B cell (primary cell): ENCODE results near the gene KIF13A. TPM values are rescaled to one million over a fixed set of nuclear protein-coding genes. Genes with fewer than 3 reads are reported as not detected.

Source experiments
- ATAC-seq: fragments of 200-7000 bp; cut with Tn5 transposase; one replicate; pipeline ENCODE4 v1.10.0; 2021; ENCODE audit warnings: low read depth, mild to moderate bottlenecking, moderate number of reproducible peaks, moderate library complexity
- CTCF ChIA-PET: fragments of 350-600 bp; sonication (Branson Sonifier 250); formaldehyde crosslinking; loops from one replicate; lab custom pipeline; 2021; ENCODE audit warnings: antibody characterized with exemption, inconsistent platforms; lab: Charles Lee
- POLR2A ChIA-PET: fragments of 350-600 bp; sonication (Branson Sonifier 250); formaldehyde crosslinking; loops from one replicate; lab custom pipeline; 2021; ENCODE audit warnings: antibody characterized with exemption; lab: Charles Lee
- DNase-seq: peaks from one replicate; pipeline ENCODE4 v3.0.0; 2013
- H2AFZ ChIP-seq: 2 replicates; pipeline ENCODE4 v1.6.1; 2012; ENCODE audit warnings: mild to moderate bottlenecking, low read depth, low read length; ENCODE audit not compliant: insufficient read depth, poor library complexity, severe bottlenecking
- H3K27ac ChIP-seq, 2 donors: 1 replicate in 1 of 2; 2 replicates in 1 of 2; pipeline ENCODE4 v1.5.1; 2012 to 2013; ENCODE audit warnings: low read length in 2 of 2, mild to moderate bottlenecking in 2 of 2, moderate library complexity in 1 of 2
- H3K27me3 ChIP-seq, 4 experiments: fragments of 200-600 bp in 1 of 4; sonication (generic) in 1 of 4; replicated peaks in 1 of 4; 1 replicate in 2 of 4; 2 replicates in 2 of 4; pipeline versions ENCODE4 v1.6.1 to v1.7.0; 2013 to 2016; ENCODE audit warnings: low read length in 3 of 4, mild to moderate bottlenecking in 2 of 4, mixed read lengths in 1 of 4, moderate library complexity in 1 of 4; ENCODE audit not compliant: insufficient read depth in 4 of 4, control insufficient read depth in 3 of 4; ENCODE audit errors: control extremely low read depth in 1 of 4
- H3K36me3 ChIP-seq, 2 experiments: replicated peaks in 1 of 2; 1 replicate in 1 of 2; 2 replicates in 1 of 2; pipeline versions ENCODE4 v1.6.1 to v1.7.1; 2013; ENCODE audit warnings: low read length in 1 of 2; ENCODE audit not compliant: insufficient read depth in 2 of 2, control insufficient read depth in 1 of 2; ENCODE audit errors: control extremely low read depth in 1 of 2, extremely low read depth in 1 of 2
- H3K4me1 ChIP-seq, 2 donors: fragments of 200-600 bp in 1 of 2; sonication (generic) in 1 of 2; 1 replicate in 1 of 2; 2 replicates in 1 of 2; pipeline versions ENCODE4 v1.5.1 to v1.6.1; 2013 to 2017; ENCODE audit warnings: low read length in 2 of 2; ENCODE audit not compliant: control insufficient read depth in 2 of 2, insufficient read depth in 2 of 2
- H3K4me2 ChIP-seq: replicated peaks from 2 replicates; pipeline ENCODE3; 2012; ENCODE audit warnings: mild to moderate bottlenecking, low read depth, low read length; ENCODE audit not compliant: poor library complexity, severe bottlenecking
- H3K4me3 ChIP-seq, 5 experiments: fragments of 200-600 bp in 1 of 5; sonication (generic) in 1 of 5; 1 replicate in 3 of 5; 2 replicates in 2 of 5; pipeline versions ENCODE4 v1.5.1 to v1.7.0; 2011 to 2016; ENCODE audit warnings: low read length in 4 of 5, mild to moderate bottlenecking in 4 of 5, low read depth in 2 of 5, control low read depth in 1 of 5, moderate library complexity in 1 of 5; ENCODE audit not compliant: insufficient read depth in 1 of 5; ENCODE audit errors: control extremely low read depth in 1 of 5, extremely low read depth in 1 of 5
- H3K79me2 ChIP-seq: fragments of 200-600 bp; sonication (generic); one replicate; pipeline ENCODE4 v1.6.0; 2016; ENCODE audit warnings: low read length; ENCODE audit not compliant: control insufficient read depth, insufficient read depth
- H3K9ac ChIP-seq: fragments of 200-600 bp; sonication (generic); 2 replicates; pipeline ENCODE4 v1.6.1; 2017; ENCODE audit warnings: mild to moderate bottlenecking, low read length, moderate library complexity
- H3K9me3 ChIP-seq, 3 donors: one replicate each; pipeline versions ENCODE4 v1.6.1 to v1.7.1; 2013; ENCODE audit warnings: low read length in 2 of 3; ENCODE audit not compliant: control insufficient read depth in 2 of 3, insufficient read depth in 1 of 3; ENCODE audit errors: control extremely low read depth in 1 of 3
- H4K20me1 ChIP-seq: 2 replicates; pipeline ENCODE4 v1.6.0; 2012; ENCODE audit warnings: mild to moderate bottlenecking, low read length; ENCODE audit not compliant: insufficient read depth, control insufficient read depth, poor library complexity, severe bottlenecking
- H3K27ac Mint-ChIP-seq: one replicate; pipeline ENCODE4 v1.8.0; 2021; ENCODE audit warnings: mixed read lengths
- H3K27me3 Mint-ChIP-seq: one replicate; pipeline ENCODE4 v1.8.0; 2021; ENCODE audit warnings: mixed read lengths
- H3K4me1 Mint-ChIP-seq: one replicate; pipeline ENCODE4 v1.8.0; 2021; ENCODE audit warnings: mixed read lengths
- H3K4me3 Mint-ChIP-seq: one replicate; pipeline ENCODE4 v1.8.0; 2021; ENCODE audit warnings: mixed read lengths
- H3K9me3 Mint-ChIP-seq: one replicate; pipeline ENCODE4 v1.8.0; 2022; ENCODE audit warnings: mixed read lengths; ENCODE audit not compliant: insufficient read depth
- EZH2 ChIP-seq: IDR thresholded peaks from 2 replicates; pipeline ENCODE4 v1.6.1; 2012; ENCODE audit warnings: borderline replicate concordance, low read depth, mild to moderate bottlenecking, moderate library complexity, low read length; ENCODE audit not compliant: insufficient read depth, poor library complexity, severe bottlenecking
- WGBS: methylation state at CpG from one replicate; pipeline ENCODE4 v1.1.5; 2013; ENCODE audit warnings: missing lambda C conversion rate; ENCODE audit not compliant: insufficient coverage; 5-methylcytosine and 5-hydroxymethylcytosine counted together
- intact Hi-C: fragments of 100-400 bp; cut with micrococcal nuclease; formaldehyde crosslinking; loops from one replicate; pipeline ENCODE4 v1.10.0; 2022
- polyA plus RNA-seq: library from polyadenylated mRNA; depleted of rRNA; stranded (reverse); fragments of >200 nt; gene quantifications from 2 replicates; pipeline ENCODE4 v1.2.3, GENCODE V29; 2012
- total RNA-seq, 2 donors: library from RNA; stranded (reverse); fragments of 120-200 nt in 1 of 2; gene quantifications; 1 replicate in 1 of 2; 2 replicates in 1 of 2; pipeline versions ENCODE4 v1.2.3 to v1.2.4, GENCODE V29; 2013 to 2022
- TF ChIP-seq, protein P1 (sequence below): fragments of 200-600 bp; IDR thresholded peaks from one replicate; pipeline ENCODE4 v1.8.0; 2022; ENCODE audit warnings: antibody characterized with exemption, mild to moderate bottlenecking

Gene KIF13A
- total and polyA plus RNA-seq, 2 donors (not counting 1 experiment from before 2014, with no cell fraction given): 2.1 to 23.4 TPM

DNA sequence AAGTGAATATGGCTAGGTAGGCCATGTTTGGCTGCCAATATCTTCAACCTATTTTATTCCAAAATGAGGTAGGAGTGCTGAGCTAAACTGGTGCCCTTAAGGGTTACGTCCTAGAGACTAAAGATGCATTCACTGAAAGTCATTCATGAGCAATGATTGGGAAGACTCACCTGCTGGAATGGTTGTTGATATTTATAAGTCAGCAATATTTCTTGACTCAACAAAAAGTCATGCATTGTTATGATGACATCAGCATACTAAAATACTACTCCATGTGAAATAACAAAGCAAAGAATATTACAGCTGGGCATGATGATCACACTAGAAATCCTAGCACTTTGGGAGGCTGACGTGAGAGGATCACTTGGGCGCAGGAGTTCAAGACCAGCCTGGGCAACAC lies 263.1 kb downstream of the KIF13A start:
- ATAC-seq (no peak), DNase-seq (no peak)
- Histone ChIP-seq H3K9me3 (peaks cover 0 to 3% (median 0%) of the 10 kb centered on the region in 3 donors), H3K27me3 (no peaks in the 10 kb centered on the region), H3K4me1 (no peaks in the 10 kb centered on the region), H3K79me2 (no peaks in the 10 kb centered on the region), H3K9ac (no peak overlapping the region), H3K4me2 (no peak overlapping the region), H3K27ac (no peak overlapping the region), H4K20me1 (no peaks in the 10 kb centered on the region), H2AFZ (no peak overlapping the region), H3K4me3 (no peak overlapping the region), H3K36me3 (no peaks in the 10 kb centered on the region)
- peaks cover 2% of the 10 kb centered on the region for H3K9me3 Mint-ChIP-seq
- peaks cover 14% of the 10 kb centered on the region for H3K27me3 Mint-ChIP-seq
- H3K27ac Mint-ChIP-seq: no peak overlapping the region
- POLR2A ChIA-PET: no interaction called here
- no peak overlapping the region for H3K4me3 Mint-ChIP-seq
- WGBS: no CpG with 5 or more reads among the region's 3 CpGs
- CTCF ChIA-PET: no interaction called here
- TF ChIP-seq EZH2: no peak
- TF ChIP-seq, protein P1, sequence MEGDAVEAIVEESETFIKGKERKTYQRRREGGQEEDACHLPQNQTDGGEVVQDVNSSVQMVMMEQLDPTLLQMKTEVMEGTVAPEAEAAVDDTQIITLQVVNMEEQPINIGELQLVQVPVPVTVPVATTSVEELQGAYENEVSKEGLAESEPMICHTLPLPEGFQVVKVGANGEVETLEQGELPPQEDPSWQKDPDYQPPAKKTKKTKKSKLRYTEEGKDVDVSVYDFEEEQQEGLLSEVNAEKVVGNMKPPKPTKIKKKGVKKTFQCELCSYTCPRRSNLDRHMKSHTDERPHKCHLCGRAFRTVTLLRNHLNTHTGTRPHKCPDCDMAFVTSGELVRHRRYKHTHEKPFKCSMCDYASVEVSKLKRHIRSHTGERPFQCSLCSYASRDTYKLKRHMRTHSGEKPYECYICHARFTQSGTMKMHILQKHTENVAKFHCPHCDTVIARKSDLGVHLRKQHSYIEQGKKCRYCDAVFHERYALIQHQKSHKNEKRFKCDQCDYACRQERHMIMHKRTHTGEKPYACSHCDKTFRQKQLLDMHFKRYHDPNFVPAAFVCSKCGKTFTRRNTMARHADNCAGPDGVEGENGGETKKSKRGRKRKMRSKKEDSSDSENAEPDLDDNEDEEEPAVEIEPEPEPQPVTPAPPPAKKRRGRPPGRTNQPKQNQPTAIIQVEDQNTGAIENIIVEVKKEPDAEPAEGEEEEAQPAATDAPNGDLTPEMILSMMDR: no peak
- intact Hi-C loops: no loop called here
- H3K4me1 Mint-ChIP-seq: no peaks in the 10 kb centered on the region

DNA sequence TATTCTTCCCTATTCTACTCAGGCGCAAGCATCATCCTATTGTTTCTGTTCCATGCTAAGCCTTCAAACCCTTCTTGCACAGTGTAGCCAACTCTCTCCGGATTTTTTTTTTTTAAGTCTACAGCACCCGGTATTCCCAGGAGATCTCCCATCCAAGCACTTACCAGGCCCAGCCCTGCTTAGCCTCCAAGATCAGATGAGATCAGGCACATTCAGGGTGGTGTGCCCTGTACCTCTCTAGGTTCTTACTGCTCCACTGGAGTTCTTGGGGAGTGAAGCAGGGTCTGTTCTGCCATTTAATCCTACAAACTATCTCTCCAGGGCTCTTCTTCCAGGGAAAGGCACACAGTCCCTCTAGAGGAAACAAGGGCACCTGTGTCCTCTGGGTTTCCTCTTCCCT lies 265.8 kb downstream of the KIF13A start:
- H3K27ac Mint-ChIP-seq: no peak overlapping the region
- H3K27me3 Mint-ChIP-seq: peaks cover 14% of the 10 kb centered on the region
- no peak overlapping the region for H2AFZ ChIP-seq
- no peak overlapping the region for H3K27ac ChIP-seq
- no peaks in the 10 kb centered on the region for H3K9me3 ChIP-seq
- POLR2A ChIA-PET: no interaction called here
- no peak for DNase-seq
- H3K4me1 ChIP-seq: no peaks in the 10 kb centered on the region
- CTCF ChIA-PET: no interaction called here
- H3K9ac ChIP-seq: no peak overlapping the region
- no peaks in the 10 kb centered on the region for H4K20me1 ChIP-seq
- no peaks in the 10 kb centered on the region for H3K36me3 ChIP-seq
- no peak for ATAC-seq
- H3K4me3 Mint-ChIP-seq: no peak overlapping the region
- no peak for TF ChIP-seq EZH2
- TF ChIP-seq, protein P1: no peak
- H3K79me2 ChIP-seq: no peaks in the 10 kb centered on the region
- intact Hi-C loops: no loop called here
- 92% methylated on average over 3 of the region's 3 CpGs for WGBS
- no peaks in the 10 kb centered on the region for H3K27me3 ChIP-seq
- no peak overlapping the region for H3K4me2 ChIP-seq
- H3K4me3 ChIP-seq: no peak overlapping the region
- no peaks in the 10 kb centered on the region for H3K4me1 Mint-ChIP-seq
- no peaks in the 10 kb centered on the region for H3K9me3 Mint-ChIP-seq
